ENCODE results near the gene AHRR. TPM values are rescaled to one million over a fixed set of nuclear protein-coding genes. Genes with fewer than 3 reads are reported as not detected.

AHRR gene
- total RNA-seq, 1 experiment from 2014 or later: 2.2 TPM

- Histone ChIP-seq H4K5ac (ENCODE audit: insufficient read length, low read depth, low read length) (no peak overlapping the region), H3K18ac (ENCODE audit: insufficient read length, low read depth, low read length) (no peak overlapping the region), H3K9me3 (ENCODE audit: control insufficient read depth, low read depth, low read length) (no peaks in the 10 kb centered on the region), H4K20me1 (ENCODE audit: control insufficient read depth, insufficient read depth, insufficient read length) (no peaks in the 10 kb centered on the region), H3K4me1 (ENCODE audit: insufficient read depth, low read length) (no peaks in the 10 kb centered on the region), H3K14ac (ENCODE audit: insufficient read depth, low read length) (no peak overlapping the region; the same call in 1 of the 2 replicates), H2AK5ac (ENCODE audit: insufficient read length, low read length) (no peak overlapping the region), H2AFZ (ENCODE audit: low read length) (no peak overlapping the region), H2BK15ac (ENCODE audit: low read depth, low read length) (no peak overlapping the region), H3K23me2 (ENCODE audit: insufficient read length, low read depth, low read length, poor library complexity, severe bottlenecking) (no peaks in the 10 kb centered on the region), H3K23ac (ENCODE audit: insufficient read length, low read depth, low read length) (no peak overlapping the region), H4K8ac (replicated peaks; ENCODE audit: insufficient read length, low read depth, low read length) (no peak overlapping the region), H3K27ac (ENCODE audit: insufficient read length, low read depth, low read length) (no peak overlapping the region), H3K56ac (ENCODE audit: insufficient read length, low read depth, low read length) (no peak overlapping the region), H3K79me2 (ENCODE audit: insufficient read depth, low read length) (no peaks in the 10 kb centered on the region), H3K4me2 (ENCODE audit: insufficient read depth, insufficient read length, low read length) (no peak overlapping the region), H3K27me3 (ENCODE audit: insufficient read depth, low read length) (no peaks in the 10 kb centered on the region), H2BK5ac (ENCODE audit: insufficient read length, low read length) (no peak overlapping the region), H2BK20ac (ENCODE audit: low read depth, low read length, poor library complexity, severe bottlenecking) (no peak overlapping the region), H3K79me1 (ENCODE audit: insufficient read depth, low read depth, low read length, poor library complexity, severe bottlenecking) (no peaks in the 10 kb centered on the region), H2BK120ac (ENCODE audit: low read depth, low read length, poor library complexity, severe bottlenecking) (no peak overlapping the region), H3K9ac (ENCODE audit: extremely low read depth, insufficient read length, low read length) (no peak overlapping the region), H3K4ac (ENCODE audit: low read depth, low read length) (no peak overlapping the region), H4K91ac (ENCODE audit: insufficient read length, low read depth, low read length) (no peak overlapping the region), H3T11ph (ENCODE audit: low read length) (no peak overlapping the region), H2BK12ac (ENCODE audit: insufficient read length, low read depth, low read length) (no peak overlapping the region)
- H3K27ac Mint-ChIP-seq: no peak overlapping the region
- WGBS (ENCODE audit: extremely low coverage, insufficient read length, low lambda C conversion rate): no CpG with 5 or more reads among the region's 23 CpGs
- no peaks in the 10 kb centered on the region for H3K9me3 Mint-ChIP-seq
- no peaks in the 10 kb centered on the region; a peak in 2 of 7 replicates for H3K36me3 Mint-ChIP-seq (ENCODE audit: insufficient read depth in 1 of 3, low read depth in 3 of 3)
- peaks cover 18% of the 10 kb centered on the region for H3K27me3 Mint-ChIP-seq (ENCODE audit: low read depth)
- peak; percentile 23 for DNase-seq
- peaks cover 3 to 6% of the 10 kb centered on the region in 2 experiments; a peak in 3 of 4 replicates for H3K4me1 Mint-ChIP-seq
- H3K4me3 Mint-ChIP-seq: no peak overlapping the region
- TF ChIP-seq, protein P1, sequence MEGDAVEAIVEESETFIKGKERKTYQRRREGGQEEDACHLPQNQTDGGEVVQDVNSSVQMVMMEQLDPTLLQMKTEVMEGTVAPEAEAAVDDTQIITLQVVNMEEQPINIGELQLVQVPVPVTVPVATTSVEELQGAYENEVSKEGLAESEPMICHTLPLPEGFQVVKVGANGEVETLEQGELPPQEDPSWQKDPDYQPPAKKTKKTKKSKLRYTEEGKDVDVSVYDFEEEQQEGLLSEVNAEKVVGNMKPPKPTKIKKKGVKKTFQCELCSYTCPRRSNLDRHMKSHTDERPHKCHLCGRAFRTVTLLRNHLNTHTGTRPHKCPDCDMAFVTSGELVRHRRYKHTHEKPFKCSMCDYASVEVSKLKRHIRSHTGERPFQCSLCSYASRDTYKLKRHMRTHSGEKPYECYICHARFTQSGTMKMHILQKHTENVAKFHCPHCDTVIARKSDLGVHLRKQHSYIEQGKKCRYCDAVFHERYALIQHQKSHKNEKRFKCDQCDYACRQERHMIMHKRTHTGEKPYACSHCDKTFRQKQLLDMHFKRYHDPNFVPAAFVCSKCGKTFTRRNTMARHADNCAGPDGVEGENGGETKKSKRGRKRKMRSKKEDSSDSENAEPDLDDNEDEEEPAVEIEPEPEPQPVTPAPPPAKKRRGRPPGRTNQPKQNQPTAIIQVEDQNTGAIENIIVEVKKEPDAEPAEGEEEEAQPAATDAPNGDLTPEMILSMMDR (conservative IDR thresholded peaks at IDR 0.05): no peak
Measured at GRCh38 chr5:432928-433791, 111.6 kb downstream of the AHRR start.
